Astrocyte of the cerebellum (primary cell): ENCODE results near the gene RNASE7.

ENCODE experiments used
- DNase-seq: peaks from one replicate; pipeline ENCODE4 v3.0.0-alpha.2; 2011; ENCODE audit warnings: low read depth
- H3K4me3 ChIP-seq: 2 replicates; pipeline ENCODE4 v1.5.1; 2011; ENCODE audit warnings: mild to moderate bottlenecking, low read depth, low read length, moderate library complexity
- CTCF ChIP-seq: IDR thresholded peaks from 2 replicates; pipeline ENCODE4 v1.5.1; 2012; ENCODE audit warnings: low read length, low read depth, moderate library complexity, mild to moderate bottlenecking; ENCODE audit errors: missing control alignments
- in situ Hi-C: cut with HindIII; loops from 2 replicates; pipeline ENCODE4 v1.10.0; 2017; ENCODE audit warnings: low sequenced_read_pairs

Gene RNASE7

GRCh38 chr14:21016413-21017190 lies 25.6 kb upstream of the RNASE7 start:
- in situ Hi-C loops = no loop called here
- DNase-seq = no peak
- no peak for TF ChIP-seq CTCF

GRCh38 chr14:21017528-21018245 lies 24.5 kb upstream of the RNASE7 start:
- TF ChIP-seq CTCF = no peak
- in situ Hi-C loops = no loop called here
- no peak overlapping the region for H3K4me3 ChIP-seq
- DNase-seq = no peak

More at GRCh38 chr14:21016413-21017190, 25.6 kb upstream of the RNASE7 start:
- no peak overlapping the region for H3K4me3 ChIP-seq

GRCh38 chr14:21018286-21018685 lies 23.9 kb upstream of the RNASE7 start:
- in situ Hi-C loops = no loop called here
- no peak overlapping the region for H3K4me3 ChIP-seq
- DNase-seq = no peak
- no peak for TF ChIP-seq CTCF

GRCh38 chr14:21018781-21019180 lies 23.4 kb upstream of the RNASE7 start:
- no peak for TF ChIP-seq CTCF
- in situ Hi-C loops = no loop called here
- DNase-seq = no peak
- no peak overlapping the region for H3K4me3 ChIP-seq

- TF ChIP-seq CTCF = no peak
- in situ Hi-C loops = no loop called here
- H3K4me3 ChIP-seq = no peak overlapping the region
- no peak for DNase-seq
Measured at GRCh38 chr14:21019366-21019765, 22.8 kb upstream of the RNASE7 start.

- in situ Hi-C loops = no loop called here
- DNase-seq = no peak
- H3K4me3 ChIP-seq = no peak overlapping the region
- no peak for TF ChIP-seq CTCF
Measured at GRCh38 chr14:21020977-21021545, 21.1 kb upstream of the RNASE7 start.
